Gastrocnemius medialis (tissue), 4 donors: ENCODE data around the gene REPS2. TPM values are rescaled to one million over a fixed set of nuclear protein-coding genes. Genes with fewer than 3 reads are reported as not detected.
A peak's percentile ranks its signal among the peaks of the same experiment; 100 is the strongest.

Source experiments
- ATAC-seq, 2 donors: fragments of 150-250 bp; one replicate each; pipeline ENCODE4 v1.9.1; 2016
- DNase-seq, 2 donors: peaks; one replicate each; pipeline ENCODE4 v3.0.0-alpha.2; 2019
- H3K27ac ChIP-seq, 4 donors: fragments of 200-600 bp; sonication (generic); 1 replicate in 1 of 4; 2 replicates in 3 of 4; pipeline ENCODE4 v1.5.1; 2016 to 2018; ENCODE audit warnings: mild to moderate bottlenecking in 2 of 4, moderate library complexity in 1 of 4
- H3K27me3 ChIP-seq, 3 donors: fragments of 200-600 bp; sonication (generic) in 2 of 3; 1 replicate in 1 of 3; 2 replicates in 2 of 3; pipeline versions ENCODE4 v1.5.1 to v1.6.0; 2016 to 2019; ENCODE audit warnings: mild to moderate bottlenecking in 1 of 3, moderate library complexity in 1 of 3
- H3K36me3 ChIP-seq, 2 donors: fragments of 200-600 bp; sonication (generic) in 1 of 2; one replicate each; pipeline ENCODE4 v1.5.1; 2017 to 2018
- H3K4me1 ChIP-seq, 2 donors: fragments of 200-600 bp; sonication (generic) in 1 of 2; one replicate each; pipeline ENCODE4 v1.5.1; 2016 to 2017; ENCODE audit warnings: mild to moderate bottlenecking in 2 of 2
- H3K4me3 ChIP-seq, 4 donors: fragments of 200-600 bp; sonication (generic) in 3 of 4; 1 replicate in 1 of 4; 2 replicates in 3 of 4; pipeline ENCODE4 v1.5.1; 2016 to 2019; ENCODE audit warnings: mild to moderate bottlenecking in 2 of 4
- H3K9me3 ChIP-seq, 3 donors: fragments of 200-600 bp; sonication (generic) in 2 of 3; 1 replicate in 1 of 3; 2 replicates in 2 of 3; pipeline ENCODE4 v1.5.1; 2016 to 2019
- POLR2A ChIP-seq, 2 donors: fragments of 450-650 bp; IDR thresholded peaks; one replicate each; pipeline ENCODE4 v1.6.1; 2017; ENCODE audit warnings: antibody characterized with exemption in 2 of 2, mild to moderate bottlenecking in 2 of 2, moderate library complexity in 2 of 2
- in situ Hi-C, 4 donors: fragments of 200-750 bp; cut with MboI; loops; one replicate each; pipeline versions ENCODE4 v1.15.0 to v1.8.0; 2017; ENCODE audit warnings: low sequenced_read_pairs in 4 of 4
- intact Hi-C: fragments of 100-400 bp; cut with DNase I; formaldehyde crosslinking; loops from one replicate; pipeline ENCODE4 v1.15.1; 2023; ENCODE audit warnings: low total_unique reads
- total RNA-seq, 4 donors: library from RNA; depleted of rRNA; stranded (reverse); fragments of >200 nt; gene quantifications; one replicate each; pipeline versions ENCODE4 v1.1.0 to v1.2.3, GENCODE V29; 2016
- TF ChIP-seq, protein P1 (sequence below), 5 experiments: fragments of 450-650 bp in 3 of 5; fragments of 200-600 bp in 2 of 5; sonication (generic) in 2 of 5; IDR thresholded peaks in 4 of 5; conservative IDR thresholded peaks in 1 of 5; 1 replicate in 4 of 5; 2 replicates in 1 of 5; pipeline ENCODE4 v1.5.1; 2016 to 2019; ENCODE audit warnings: antibody characterized with exemption in 5 of 5, mild to moderate bottlenecking in 3 of 5, moderate library complexity in 3 of 5

REPS2 gene
- total RNA-seq, 4 donors from 2014 or later = 1.8 to 8.8 (median 3.2) TPM

DNA sequence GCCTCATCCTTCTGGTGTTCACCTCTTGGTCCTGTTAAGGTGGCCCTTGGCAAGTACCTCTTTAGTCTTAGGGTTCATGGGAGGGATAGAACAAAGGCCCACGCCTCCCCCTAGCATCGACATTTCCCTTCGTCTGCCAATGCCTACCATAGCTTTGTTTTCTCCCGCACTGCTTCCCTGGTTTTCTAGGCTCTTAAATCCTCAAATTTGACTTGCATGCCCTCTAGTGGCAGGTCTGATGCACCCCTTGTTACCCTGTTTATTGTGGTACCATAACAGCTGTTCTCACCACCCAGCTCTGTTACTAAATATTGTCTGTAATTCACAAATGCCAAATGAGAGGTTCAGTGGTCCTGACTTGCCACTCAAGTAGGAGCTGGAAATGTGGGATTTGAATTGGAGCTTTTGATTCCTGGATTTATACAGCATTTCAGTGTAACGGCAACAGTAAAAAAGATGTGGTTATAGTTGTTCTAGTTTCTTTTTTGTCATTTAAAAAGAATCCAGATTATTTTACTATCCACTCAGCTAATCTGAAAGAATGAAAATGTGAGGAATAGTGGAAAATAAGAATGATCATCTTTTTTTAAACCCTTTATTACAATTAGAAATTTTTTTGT lies 100.1 kb downstream of the REPS2 start:
- H3K36me3 ChIP-seq = no peaks in the 10 kb centered on the region
- DNase-seq = peak; percentile 29 to 37
- H3K27ac ChIP-seq = no peak overlapping the region
- intact Hi-C loops (loop anchor here (1.0 to 5.0 kb wide), 3 partner anchors 39 to 219 kb away; no protein-coding TSS in a partner anchor), in situ Hi-C loops (loop anchor here in 3 of 4 donors (10.0 to 25.0 kb wide), 2 partner anchors 159 to 162 kb away; no protein-coding TSS in a partner anchor)
- no peaks in the 10 kb centered on the region for H3K9me3 ChIP-seq
- no peaks in the 10 kb centered on the region for H3K4me1 ChIP-seq
- no peak overlapping the region for H3K4me3 ChIP-seq
- peak; percentile 83 to 91 for ATAC-seq
- no peaks in the 10 kb centered on the region for H3K27me3 ChIP-seq
- no peak for TF ChIP-seq POLR2A (IDR thresholded peaks at IDR 0.05)
- TF ChIP-seq, protein P1, sequence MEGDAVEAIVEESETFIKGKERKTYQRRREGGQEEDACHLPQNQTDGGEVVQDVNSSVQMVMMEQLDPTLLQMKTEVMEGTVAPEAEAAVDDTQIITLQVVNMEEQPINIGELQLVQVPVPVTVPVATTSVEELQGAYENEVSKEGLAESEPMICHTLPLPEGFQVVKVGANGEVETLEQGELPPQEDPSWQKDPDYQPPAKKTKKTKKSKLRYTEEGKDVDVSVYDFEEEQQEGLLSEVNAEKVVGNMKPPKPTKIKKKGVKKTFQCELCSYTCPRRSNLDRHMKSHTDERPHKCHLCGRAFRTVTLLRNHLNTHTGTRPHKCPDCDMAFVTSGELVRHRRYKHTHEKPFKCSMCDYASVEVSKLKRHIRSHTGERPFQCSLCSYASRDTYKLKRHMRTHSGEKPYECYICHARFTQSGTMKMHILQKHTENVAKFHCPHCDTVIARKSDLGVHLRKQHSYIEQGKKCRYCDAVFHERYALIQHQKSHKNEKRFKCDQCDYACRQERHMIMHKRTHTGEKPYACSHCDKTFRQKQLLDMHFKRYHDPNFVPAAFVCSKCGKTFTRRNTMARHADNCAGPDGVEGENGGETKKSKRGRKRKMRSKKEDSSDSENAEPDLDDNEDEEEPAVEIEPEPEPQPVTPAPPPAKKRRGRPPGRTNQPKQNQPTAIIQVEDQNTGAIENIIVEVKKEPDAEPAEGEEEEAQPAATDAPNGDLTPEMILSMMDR (IDR thresholded peaks at IDR 0.05 in 4 of 5, conservative IDR thresholded peaks at IDR 0.05 in 1 of 5) = peak; percentile 40 to 78 (median 64)

DNA sequence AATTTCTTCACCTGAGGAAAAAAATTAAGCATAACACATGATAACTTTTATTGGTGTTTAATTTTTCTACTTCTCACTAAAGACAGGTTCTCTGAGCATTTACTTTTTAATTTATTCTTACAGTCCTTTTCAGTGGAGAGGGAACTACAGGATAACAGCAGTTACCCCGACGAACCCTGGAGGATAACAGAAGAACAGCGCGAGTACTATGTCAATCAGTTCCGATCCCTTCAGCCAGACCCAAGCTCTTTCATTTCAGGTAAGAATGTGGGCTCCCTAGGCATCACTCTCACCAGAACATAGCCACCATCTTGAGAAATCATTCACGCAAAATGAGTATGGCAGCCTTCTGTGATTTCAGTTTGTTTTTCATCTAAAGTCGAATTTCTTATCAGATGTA lies 100.8 kb downstream of the REPS2 start:
- ATAC-seq = no peak
- intact Hi-C loops (loop anchor here (5.0 kb wide), 1 partner anchor 220 kb away; no protein-coding TSS in a partner anchor), in situ Hi-C loops (loop anchor here in 3 of 4 donors (10.0 to 25.0 kb wide), 2 partner anchors 160 to 162 kb away; no protein-coding TSS in a partner anchor)
- no peaks in the 10 kb centered on the region for H3K4me1 ChIP-seq
- DNase-seq = no peak
- TF ChIP-seq, protein P1 (IDR thresholded peaks at IDR 0.05 in 4 of 5, conservative IDR thresholded peaks at IDR 0.05 in 1 of 5) = no peak
- TF ChIP-seq POLR2A (IDR thresholded peaks at IDR 0.05) = no peak
- H3K27me3 ChIP-seq = no peaks in the 10 kb centered on the region
- no peak overlapping the region for H3K4me3 ChIP-seq
- no peak overlapping the region for H3K27ac ChIP-seq
- no peaks in the 10 kb centered on the region for H3K36me3 ChIP-seq
- H3K9me3 ChIP-seq = no peaks in the 10 kb centered on the region

DNA sequence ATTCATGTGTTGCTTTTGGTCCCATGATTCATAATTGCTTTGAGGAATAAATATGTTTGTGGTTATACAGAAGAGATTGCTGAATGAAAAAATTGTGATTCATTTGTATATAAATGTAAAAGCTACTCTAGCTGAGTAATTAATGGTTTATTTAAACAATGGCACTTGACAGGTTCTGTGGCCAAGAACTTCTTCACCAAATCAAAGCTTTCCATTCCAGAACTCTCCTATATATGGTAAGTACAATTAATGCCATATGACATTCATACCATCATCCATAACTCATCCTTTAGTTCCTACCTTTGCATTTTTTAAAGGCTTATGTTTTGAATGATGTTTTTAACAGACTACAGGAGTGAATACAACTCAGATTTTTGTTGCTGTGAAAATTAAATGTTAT lies 105.8 kb downstream of the REPS2 start:
- Histone ChIP-seq H3K27ac (no peak overlapping the region), H3K4me1 (no peaks in the 10 kb centered on the region), H3K4me3 (no peak overlapping the region), H3K9me3 (no peaks in the 10 kb centered on the region), H3K36me3 (no peaks in the 10 kb centered on the region), H3K27me3 (no peaks in the 10 kb centered on the region)
- ATAC-seq = no peak
- no peak for TF ChIP-seq POLR2A (IDR thresholded peaks at IDR 0.05)
- TF ChIP-seq, protein P1 (IDR thresholded peaks at IDR 0.05 in 4 of 5, conservative IDR thresholded peaks at IDR 0.05 in 1 of 5) = no peak
- no peak for DNase-seq
- in situ Hi-C loops = no loop called here
- intact Hi-C loops = no loop called here

DNA sequence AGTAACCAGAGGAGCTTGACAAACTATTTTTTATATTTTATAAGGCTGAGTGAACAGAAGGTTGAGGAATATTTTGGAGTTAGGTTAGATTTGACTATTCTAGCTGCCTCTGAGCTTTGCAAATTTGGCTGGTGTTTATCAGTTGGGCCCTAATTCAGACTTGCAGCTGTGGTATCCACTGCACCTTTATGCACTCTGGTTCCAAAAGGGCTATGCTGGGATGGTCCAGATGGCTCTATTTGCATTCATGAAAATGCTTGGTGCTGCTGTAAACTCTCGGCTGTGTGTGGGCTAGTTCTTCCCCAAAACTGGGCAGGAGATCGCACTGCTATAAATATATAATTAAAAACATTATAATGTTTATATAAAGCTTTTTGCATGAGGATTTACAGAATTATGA lies 106.3 kb downstream of the REPS2 start:
- Histone ChIP-seq H3K36me3 (no peaks in the 10 kb centered on the region), H3K27ac (no peak overlapping the region), H3K4me3 (no peak overlapping the region), H3K9me3 (no peaks in the 10 kb centered on the region), H3K4me1 (no peaks in the 10 kb centered on the region), H3K27me3 (no peaks in the 10 kb centered on the region)
- ATAC-seq (no peak), DNase-seq (no peak)
- intact Hi-C loops (no loop called here), in situ Hi-C loops (no loop called here)
- TF ChIP-seq, protein P1 (IDR thresholded peaks at IDR 0.05 in 4 of 5, conservative IDR thresholded peaks at IDR 0.05 in 1 of 5) = no peak
- no peak for TF ChIP-seq POLR2A (IDR thresholded peaks at IDR 0.05)
